Measurements from ENCODE around the gene RSPH3. TPM values are rescaled to one million over a fixed set of nuclear protein-coding genes. Genes with fewer than 3 reads are reported as not detected.
A peak's percentile ranks its signal among the peaks of the same experiment; 100 is the strongest.
"Not testable (repeated sequence)": the region's sequence is repeated elsewhere in the genome, so short reads cannot be mapped to it uniquely, and the experiment has no call there.

The RSPH3 gene
- total RNA-seq, 2 donors from 2014 or later = 1.6 to 2.7 TPM

- no peaks in the 10 kb centered on the region for H3K36me3 Mint-ChIP-seq (ENCODE audit: low read depth)
- H3K9me3 ChIP-seq (ENCODE audit: control insufficient read depth, low read length, poor library complexity, severe bottlenecking) = no peaks in the 10 kb centered on the region
- H3K4me3 Mint-ChIP-seq = no peak overlapping the region
- no peak for ATAC-seq
- peaks cover 9% of the 10 kb centered on the region for H3K4me1 Mint-ChIP-seq
- no peak overlapping the region for H3K27ac Mint-ChIP-seq
- peaks cover 3% of the 10 kb centered on the region for H3K27me3 Mint-ChIP-seq
- DNase-seq = no peak
Observed at GRCh38 chr6:158954753-158955152, 45.2 kb downstream of the RSPH3 start.

- H3K4me1 Mint-ChIP-seq; H3K4me3 Mint-ChIP-seq; H3K9me3 ChIP-seq (ENCODE audit: control insufficient read depth, low read length, poor library complexity, severe bottlenecking); H3K27me3 Mint-ChIP-seq; H3K36me3 Mint-ChIP-seq (ENCODE audit: low read depth); DNase-seq; H3K27ac Mint-ChIP-seq; ATAC-seq: not testable (repeated sequence)
Observed at GRCh38 chr6:158952011-158952410, 48.0 kb downstream of the RSPH3 start.

GRCh38 chr6:158951565-158951964 lies 48.4 kb downstream of the RSPH3 start:
- H3K36me3 Mint-ChIP-seq (ENCODE audit: low read depth); H3K4me3 Mint-ChIP-seq: not testable (repeated sequence)

GRCh38 chr6:158947284-158947683 lies 52.7 kb downstream of the RSPH3 start:
- DNase-seq (no peak), ATAC-seq (no peak)
- H3K9me3 ChIP-seq (ENCODE audit: control insufficient read depth, low read length, poor library complexity, severe bottlenecking) = no peaks in the 10 kb centered on the region
- H3K4me1 Mint-ChIP-seq = no peaks in the 10 kb centered on the region
- H3K27ac Mint-ChIP-seq = no peak overlapping the region
- peaks cover 10% of the 10 kb centered on the region for H3K27me3 Mint-ChIP-seq
- H3K4me3 Mint-ChIP-seq = no peak overlapping the region
- H3K36me3 Mint-ChIP-seq (ENCODE audit: low read depth) = peaks cover 3% of the 10 kb centered on the region

More at GRCh38 chr6:158951565-158951964, 48.4 kb downstream of the RSPH3 start:
- H3K27me3 Mint-ChIP-seq = peaks cover 10% of the 10 kb centered on the region
- DNase-seq; H3K9me3 ChIP-seq (ENCODE audit: control insufficient read depth, low read length, poor library complexity, severe bottlenecking); ATAC-seq; H3K4me1 Mint-ChIP-seq; H3K27ac Mint-ChIP-seq: not testable (repeated sequence)

GRCh38 chr6:158943380-158944032 lies 56.5 kb downstream of the RSPH3 start:
- H3K4me3 Mint-ChIP-seq = no peak overlapping the region
- H3K27me3 Mint-ChIP-seq = peaks cover 12% of the 10 kb centered on the region
- DNase-seq = no peak
- H3K9me3 ChIP-seq (ENCODE audit: control insufficient read depth, low read length, poor library complexity, severe bottlenecking) = no peaks in the 10 kb centered on the region
- no peak for ATAC-seq
- H3K27ac Mint-ChIP-seq = no peak overlapping the region
- H3K4me1 Mint-ChIP-seq = peaks cover 13% of the 10 kb centered on the region
- no peaks in the 10 kb centered on the region for H3K36me3 Mint-ChIP-seq (ENCODE audit: low read depth)

- no peak overlapping the region for H3K27ac Mint-ChIP-seq
- no peaks in the 10 kb centered on the region for H3K9me3 ChIP-seq (ENCODE audit: control insufficient read depth, low read length, poor library complexity, severe bottlenecking)
- no peak for DNase-seq
- no peak for ATAC-seq
- H3K4me3 Mint-ChIP-seq = no peak overlapping the region
- peaks cover 11% of the 10 kb centered on the region for H3K27me3 Mint-ChIP-seq
- no peaks in the 10 kb centered on the region for H3K36me3 Mint-ChIP-seq (ENCODE audit: low read depth)
- peaks cover 16% of the 10 kb centered on the region for H3K4me1 Mint-ChIP-seq
Observed at GRCh38 chr6:158942349-158942748, 57.7 kb downstream of the RSPH3 start.

GRCh38 chr6:158941246-158941645 lies 58.8 kb downstream of the RSPH3 start:
- no peaks in the 10 kb centered on the region for H3K36me3 Mint-ChIP-seq (ENCODE audit: low read depth)
- peaks cover 16% of the 10 kb centered on the region for H3K4me1 Mint-ChIP-seq
- ATAC-seq (no peak), DNase-seq (no peak)
- H3K27ac Mint-ChIP-seq = no peak overlapping the region
- H3K9me3 ChIP-seq (ENCODE audit: control insufficient read depth, low read length, poor library complexity, severe bottlenecking) = no peaks in the 10 kb centered on the region
- H3K27me3 Mint-ChIP-seq = peaks cover 7% of the 10 kb centered on the region
- H3K4me3 Mint-ChIP-seq = no peak overlapping the region

GRCh38 chr6:158939255-158940159 lies 60.5 kb downstream of the RSPH3 start:
- no peak for DNase-seq
- Mint-ChIP-seq H3K36me3 (ENCODE audit: low read depth) (no peaks in the 10 kb centered on the region), H3K27me3 (peaks cover 7% of the 10 kb centered on the region), H3K4me1 (peaks cover 16% of the 10 kb centered on the region), H3K4me3 (peak overlapping the region; percentile 92), H3K27ac (peak overlapping the region; percentile 69)
- ATAC-seq = peak; percentile 41
- no peaks in the 10 kb centered on the region for H3K9me3 ChIP-seq (ENCODE audit: control insufficient read depth, low read length, poor library complexity, severe bottlenecking)

GRCh38 chr6:158938811-158939254 lies 61.2 kb downstream of the RSPH3 start:
- no peaks in the 10 kb centered on the region for H3K9me3 ChIP-seq (ENCODE audit: control insufficient read depth, low read length, poor library complexity, severe bottlenecking)
- peak; percentile 77 for ATAC-seq
- Mint-ChIP-seq H3K4me3 (peak overlapping the region; percentile 92), H3K27me3 (peaks cover 7% of the 10 kb centered on the region), H3K27ac (peak overlapping the region; percentile 69), H3K4me1 (peaks cover 16% of the 10 kb centered on the region), H3K36me3 (ENCODE audit: low read depth) (no peaks in the 10 kb centered on the region)
- no peak for DNase-seq

GRCh38 chr6:158938220-158938619 lies 61.8 kb downstream of the RSPH3 start:
- no peak overlapping the region for H3K27ac Mint-ChIP-seq
- ATAC-seq (no peak), DNase-seq (no peak)
- no peaks in the 10 kb centered on the region for H3K9me3 ChIP-seq (ENCODE audit: control insufficient read depth, low read length, poor library complexity, severe bottlenecking)
- peaks cover 21% of the 10 kb centered on the region for H3K4me1 Mint-ChIP-seq
- H3K4me3 Mint-ChIP-seq = peak overlapping the region; percentile 43
- H3K27me3 Mint-ChIP-seq = peaks cover 11% of the 10 kb centered on the region
- no peaks in the 10 kb centered on the region for H3K36me3 Mint-ChIP-seq (ENCODE audit: low read depth)

GRCh38 chr6:158934157-158934556 lies 65.8 kb downstream of the RSPH3 start:
- H3K4me1 Mint-ChIP-seq = peaks cover 12% of the 10 kb centered on the region
- peak overlapping the region; percentile 34 for H3K4me3 Mint-ChIP-seq
- no peak for DNase-seq
- no peak overlapping the region for H3K27ac Mint-ChIP-seq
- H3K9me3 ChIP-seq (ENCODE audit: control insufficient read depth, low read length, poor library complexity, severe bottlenecking) = no peaks in the 10 kb centered on the region
- no peaks in the 10 kb centered on the region for H3K36me3 Mint-ChIP-seq (ENCODE audit: low read depth)
- H3K27me3 Mint-ChIP-seq = peaks cover 4% of the 10 kb centered on the region
- no peak for ATAC-seq

- H3K9me3 ChIP-seq (ENCODE audit: control insufficient read depth, low read length, poor library complexity, severe bottlenecking) = no peaks in the 10 kb centered on the region
- no peaks in the 10 kb centered on the region for H3K36me3 Mint-ChIP-seq (ENCODE audit: low read depth)
- peaks cover 6% of the 10 kb centered on the region for H3K4me1 Mint-ChIP-seq
- DNase-seq (no peak), ATAC-seq (no peak)
- no peak overlapping the region for H3K4me3 Mint-ChIP-seq
- H3K27me3 Mint-ChIP-seq = peaks cover 4% of the 10 kb centered on the region
- H3K27ac Mint-ChIP-seq = no peak overlapping the region
Observed at GRCh38 chr6:158933079-158933595, 66.9 kb downstream of the RSPH3 start.

- ATAC-seq (no peak), DNase-seq (no peak)
- Mint-ChIP-seq H3K27me3 (no peaks in the 10 kb centered on the region), H3K36me3 (ENCODE audit: low read depth) (no peaks in the 10 kb centered on the region), H3K27ac (no peak overlapping the region), H3K4me1 (no peaks in the 10 kb centered on the region), H3K4me3 (no peak overlapping the region)
- no peaks in the 10 kb centered on the region for H3K9me3 ChIP-seq (ENCODE audit: control insufficient read depth, low read length, poor library complexity, severe bottlenecking)
Observed at GRCh38 chr6:158928068-158928467, 71.9 kb downstream of the RSPH3 start.

All from T-helper 17 cell (primary cell).